Stomach (tissue), 4 donors: Measurements from ENCODE around the gene PLAAT5.

Experiments
- CTCF ChIP-seq, 7 experiments: fragments of 450-650 bp in 4 of 7; fragments of 200-600 bp in 3 of 7; sonication (generic) in 3 of 7; IDR thresholded peaks; one replicate each; pipeline ENCODE4 v1.5.1; 2016 to 2019; ENCODE audit warnings: antibody characterized with exemption in 7 of 7, control low read depth in 2 of 7, mild to moderate bottlenecking in 1 of 7
- EP300 ChIP-seq: sonication (generic); formaldehyde crosslinking; IDR thresholded peaks from one replicate; pipeline ENCODE4 v1.6.1; 2017; ENCODE audit warnings: antibody characterized with exemption
- POLR2A ChIP-seq, 4 donors: fragments of 450-650 bp; IDR thresholded peaks; one replicate each; pipeline ENCODE4 v1.6.1; 2016; ENCODE audit warnings: antibody characterized with exemption in 4 of 4, control low read depth in 2 of 4, mild to moderate bottlenecking in 1 of 4, moderate library complexity in 1 of 4
- POLR2AphosphoS5 ChIP-seq, 3 donors: sonication (generic); formaldehyde crosslinking; IDR thresholded peaks; one replicate each; pipeline ENCODE4 v1.6.1; 2016; ENCODE audit warnings: antibody characterized with exemption in 3 of 3

DNA sequence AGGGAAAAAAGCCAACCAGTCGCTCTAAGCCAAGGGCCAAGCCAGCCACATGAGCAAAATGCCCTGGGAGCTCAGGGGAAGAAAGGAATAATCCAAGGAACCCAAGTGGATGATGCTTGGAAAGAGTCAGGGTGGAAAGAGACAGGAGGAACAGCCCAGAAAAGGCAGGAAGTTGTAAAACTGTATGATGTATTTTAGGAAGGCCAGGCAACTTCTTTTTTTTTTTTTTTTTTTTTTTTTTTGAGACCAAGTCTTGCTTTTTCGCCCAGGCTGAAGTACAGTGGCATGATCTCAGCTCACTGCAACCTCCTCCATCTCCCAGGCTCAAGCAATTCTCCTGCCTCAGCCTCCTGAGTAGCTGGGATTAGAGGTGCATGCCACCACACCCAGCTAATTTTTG, 16.5 kb upstream of the PLAAT5 start:
- TF ChIP-seq CTCF (IDR thresholded peaks at IDR 0.05) (no peak), POLR2AphosphoS5 (IDR thresholded peaks at IDR 0.05) (no peak), POLR2A (IDR thresholded peaks at IDR 0.05) (no peak), EP300 (no peak)
